ENCODE results near the gene ARG2. TPM values are rescaled to one million over a fixed set of nuclear protein-coding genes. Genes with fewer than 3 reads are reported as not detected.

The ARG2 gene
- total and polyA plus RNA-seq, 9 of the 15 experiments (the other 6 are each of a cell fraction or from before 2014, with no cell fraction given): 6.2 to 75.0 (median 17.8) TPM

GRCh38 chr14:67619446-67620216 is at the start of gene ARG2 (continued):
- no peak for TF ChIP-seq SMARCA5 (IDR thresholded peaks at IDR 0.05)
- TF ChIP-seq RBM34 (IDR thresholded peaks at IDR 0.05; ENCODE audit: borderline replicate concordance, insufficient read depth, low read length): no peak
- no peak for TF ChIP-seq RHOXF2B (CRISPR knock-in tag; conservative IDR thresholded peaks at IDR 0.05)
- no peak for TF ChIP-seq ZNF707 (CRISPR knock-in tag; conservative IDR thresholded peaks at IDR 0.05)
- TF ChIP-seq CHD7 (IDR thresholded peaks at IDR 0.05; ENCODE audit: low read depth, low read length): no peak
- no peak for TF ChIP-seq NFXL1 (CRISPR knock-in tag; IDR thresholded peaks at IDR 0.05)
- TF ChIP-seq SREBF2 (CRISPR knock-in tag; IDR thresholded peaks at IDR 0.05): no peak
- TF ChIP-seq KLF10 (CRISPR knock-in tag; IDR thresholded peaks at IDR 0.05): no peak
- no peak for TF ChIP-seq ZNF143 (CRISPR knock-in tag; IDR thresholded peaks at IDR 0.05)
- no peak for TF ChIP-seq ZNF232 (CRISPR knock-in tag; IDR thresholded peaks at IDR 0.05)
- no peak for TF ChIP-seq ZNF609 (CRISPR knock-in tag; IDR thresholded peaks at IDR 0.05; ENCODE audit: borderline replicate concordance)
- TF ChIP-seq POLR3A (IDR thresholded peaks at IDR 0.05; ENCODE audit: borderline replicate concordance, extremely low read depth, insufficient read depth, insufficient read length): no peak
